Bronchial epithelial cell (primary cell): ENCODE results near the gene PLPP3. TPM values are rescaled to one million over a fixed set of nuclear protein-coding genes. Genes with fewer than 3 reads are reported as not detected.

ENCODE experiments used
- DNase-seq: peaks from one replicate; pipeline ENCODE4 v3.0.0-alpha.2; 2010; ENCODE audit warnings: low read depth
- FAIRE-seq: peaks from 2 replicates; lab custom pipeline; 2011; peaks lifted over from hg19 to GRCh38; lab: Jason Lieb, UNC
- H3K27me3 ChIP-seq: 2 replicates; pipeline ENCODE4 v1.5.1; 2011; ENCODE audit warnings: low read length; ENCODE audit not compliant: control insufficient read depth, insufficient read depth
- H3K36me3 ChIP-seq: 2 replicates; pipeline ENCODE4 v1.5.1; 2011; ENCODE audit warnings: low read length; ENCODE audit not compliant: control insufficient read depth, insufficient read depth
- H3K4me3 ChIP-seq: 2 replicates; pipeline ENCODE4 v1.5.1; 2011; ENCODE audit warnings: mild to moderate bottlenecking, low read depth, low read length, control low read depth
- total RNA-seq: library from RNA; depleted of rRNA; stranded (reverse); fragments of >200 nt; gene quantifications from 2 replicates; pipeline ENCODE4 v1.2.1, GENCODE V29; 2014
- TF ChIP-seq, protein P1 (sequence below): IDR thresholded peaks from 2 replicates; pipeline ENCODE4 v1.5.1; 2011; ENCODE audit warnings: mild to moderate bottlenecking, moderate library complexity, low read length, control low read depth, inconsistent platforms; ENCODE audit not compliant: insufficient read depth, severe bottlenecking

PLPP3 gene
- total RNA-seq, 1 donor from 2014 or later, result 3.4 TPM

DNA sequence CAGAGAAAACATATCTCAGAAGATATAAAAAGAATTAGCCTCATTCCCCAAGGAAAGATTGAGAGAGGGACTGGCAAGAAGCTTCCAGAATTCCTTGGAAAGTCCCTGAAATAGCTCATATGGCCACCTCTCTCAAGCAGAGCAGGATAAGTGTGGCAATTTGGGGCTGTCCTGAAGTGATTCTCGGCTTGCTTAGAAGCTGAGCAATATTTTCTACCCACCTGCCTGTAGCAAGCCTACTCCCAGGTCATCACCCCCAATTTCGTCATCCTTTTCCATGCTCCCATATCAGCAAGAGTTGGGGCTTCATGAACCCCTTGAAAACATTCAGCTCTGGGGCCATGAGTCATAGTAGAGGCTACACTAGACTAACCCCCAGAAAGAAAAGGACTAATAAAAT lies 131.5 kb downstream of the PLPP3 start:
- TF ChIP-seq, protein P1, sequence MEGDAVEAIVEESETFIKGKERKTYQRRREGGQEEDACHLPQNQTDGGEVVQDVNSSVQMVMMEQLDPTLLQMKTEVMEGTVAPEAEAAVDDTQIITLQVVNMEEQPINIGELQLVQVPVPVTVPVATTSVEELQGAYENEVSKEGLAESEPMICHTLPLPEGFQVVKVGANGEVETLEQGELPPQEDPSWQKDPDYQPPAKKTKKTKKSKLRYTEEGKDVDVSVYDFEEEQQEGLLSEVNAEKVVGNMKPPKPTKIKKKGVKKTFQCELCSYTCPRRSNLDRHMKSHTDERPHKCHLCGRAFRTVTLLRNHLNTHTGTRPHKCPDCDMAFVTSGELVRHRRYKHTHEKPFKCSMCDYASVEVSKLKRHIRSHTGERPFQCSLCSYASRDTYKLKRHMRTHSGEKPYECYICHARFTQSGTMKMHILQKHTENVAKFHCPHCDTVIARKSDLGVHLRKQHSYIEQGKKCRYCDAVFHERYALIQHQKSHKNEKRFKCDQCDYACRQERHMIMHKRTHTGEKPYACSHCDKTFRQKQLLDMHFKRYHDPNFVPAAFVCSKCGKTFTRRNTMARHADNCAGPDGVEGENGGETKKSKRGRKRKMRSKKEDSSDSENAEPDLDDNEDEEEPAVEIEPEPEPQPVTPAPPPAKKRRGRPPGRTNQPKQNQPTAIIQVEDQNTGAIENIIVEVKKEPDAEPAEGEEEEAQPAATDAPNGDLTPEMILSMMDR, result no peak
- FAIRE-seq (no peak), DNase-seq (no peak)
- no peaks in the 10 kb centered on the region for H3K36me3 ChIP-seq
- no peaks in the 10 kb centered on the region for H3K27me3 ChIP-seq
- no peak overlapping the region for H3K4me3 ChIP-seq

DNA sequence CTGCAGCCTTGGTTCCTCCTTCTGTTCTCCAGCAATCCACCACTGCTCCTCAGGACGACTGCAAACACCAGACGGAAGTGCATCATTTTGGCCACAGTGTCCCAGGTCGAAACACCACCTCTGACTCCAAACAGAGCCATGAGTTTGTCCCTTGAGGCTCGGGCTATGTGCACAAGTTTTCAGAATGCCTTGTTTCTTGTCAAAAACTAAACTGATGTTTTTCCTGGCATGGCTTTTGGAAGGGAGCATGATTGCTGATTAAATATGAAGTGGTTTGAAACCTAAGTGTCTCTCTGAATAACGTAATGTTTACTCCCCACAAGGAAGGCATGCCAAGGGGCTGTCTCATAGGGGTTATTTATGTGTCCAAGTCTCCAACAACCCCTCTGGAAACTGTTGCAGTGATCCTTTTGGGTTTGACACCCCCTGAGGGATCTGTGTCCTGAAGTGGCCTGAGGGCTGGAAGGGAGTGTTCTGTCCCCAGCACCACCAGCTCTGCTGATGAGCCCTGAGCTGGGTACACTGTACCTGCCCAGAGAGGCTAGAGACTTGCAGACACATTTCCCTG lies 132.7 kb downstream of the PLPP3 start:
- FAIRE-seq (no peak), DNase-seq (no peak)
- Histone ChIP-seq H3K4me3 (no peak overlapping the region), H3K36me3 (no peaks in the 10 kb centered on the region), H3K27me3 (no peaks in the 10 kb centered on the region)
- TF ChIP-seq, protein P1, result no peak

DNA sequence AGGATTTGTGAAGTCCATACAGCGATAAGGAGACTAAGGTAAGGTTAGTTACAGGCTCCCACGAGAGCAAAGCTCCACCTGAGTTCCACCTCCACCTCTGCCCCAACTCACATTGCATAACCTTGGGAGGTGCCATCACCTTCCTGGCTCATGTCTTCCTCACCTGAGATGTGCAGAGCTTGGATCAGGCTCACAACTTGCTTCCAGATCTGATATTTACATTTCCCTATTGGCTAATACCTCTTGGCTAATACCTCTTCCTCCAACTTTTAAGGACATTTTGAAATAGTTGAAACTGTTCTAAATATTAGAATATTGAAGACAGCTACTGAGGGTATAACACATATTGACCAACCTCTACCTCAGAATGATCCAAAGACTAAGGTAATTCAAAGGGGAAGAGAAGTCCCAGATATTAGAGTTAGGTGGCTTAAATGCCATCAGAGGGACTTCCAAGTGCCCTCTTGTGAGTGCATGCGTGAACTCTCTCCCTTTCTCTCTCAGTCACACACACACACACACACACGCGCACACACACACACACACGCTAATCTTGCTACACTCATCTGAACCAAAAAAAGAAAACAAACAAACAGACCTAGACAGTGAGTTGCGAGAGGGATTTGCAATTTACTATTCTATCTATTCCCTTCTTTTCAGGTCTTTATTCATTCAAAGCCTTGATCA lies 134.3 kb downstream of the PLPP3 start:
- DNase-seq (no peak), FAIRE-seq (no peak)
- no peaks in the 10 kb centered on the region for H3K36me3 ChIP-seq
- TF ChIP-seq, protein P1, result no peak
- H3K4me3 ChIP-seq, result no peak overlapping the region
- no peaks in the 10 kb centered on the region for H3K27me3 ChIP-seq

Other genes with a start within 250 kb of the PLPP3 start
- gene PRKAA2, start 65.8 kb upstream of the PLPP3 start, total RNA-seq, result 2.1 and 4.0 TPM in 2 replicates
- gene FYB2, start 239.8 kb upstream of the PLPP3 start, total RNA-seq, result 0.13 TPM in 1 of 2 replicates, not detected in the other